Adrenal gland (tissue), 12 donors: Measurements from ENCODE around the gene CCDC17. TPM values are rescaled to one million over a fixed set of nuclear protein-coding genes. Genes with fewer than 3 reads are reported as not detected.
A peak's percentile ranks its signal among the peaks of the same experiment; 100 is the strongest.

Source experiments
- DNase-seq, 7 donors: peaks; one replicate each; pipeline ENCODE4 v3.0.0-alpha.2; 2019 to 2020
- H3K27ac ChIP-seq, 5 donors: fragments of 200-600 bp; sonication (generic) in 4 of 5; 1 replicate in 3 of 5; 2 replicates in 2 of 5; pipeline versions ENCODE4 v1.5.1 to v1.8.0; 2016 to 2020; ENCODE audit warnings: mild to moderate bottlenecking in 1 of 5
- H3K27me3 ChIP-seq: fragments of 200-600 bp; 2 replicates; pipeline ENCODE4 v1.8.0; 2021
- H3K36me3 ChIP-seq, 2 donors: fragments of 200-600 bp; replicated peaks in 1 of 2; 1 replicate in 1 of 2; 2 replicates in 1 of 2; pipeline versions ENCODE4 v1.5.1 to v1.8.0; 2018 to 2022
- H3K4me1 ChIP-seq, 2 donors: fragments of 200-600 bp; replicated peaks in 1 of 2; 1 replicate in 1 of 2; 2 replicates in 1 of 2; pipeline versions ENCODE4 v1.5.1 to v1.8.0; 2018 to 2021
- H3K4me3 ChIP-seq, 4 donors: fragments of 200-600 bp; sonication (generic) in 3 of 4; one replicate each; pipeline ENCODE4 v1.5.1; 2016 to 2018
- H3K9me3 ChIP-seq, 3 donors: fragments of 200-600 bp; sonication (generic) in 1 of 3; replicated peaks in 1 of 3; 1 replicate in 2 of 3; 2 replicates in 1 of 3; pipeline versions ENCODE4 v1.5.1 to v1.8.0; 2016 to 2021
- CTCF ChIP-seq, 6 experiments: fragments of 450-650 bp in 4 of 6; fragments of 200-600 bp in 2 of 6; sonication (generic) in 1 of 6; IDR thresholded peaks; 1 replicate in 5 of 6; 2 replicates in 1 of 6; pipeline versions ENCODE4 v1.5.1 to v1.8.0; 2016 to 2021; ENCODE audit warnings: antibody characterized with exemption in 6 of 6, mild to moderate bottlenecking in 2 of 6, moderate library complexity in 1 of 6
- POLR2A ChIP-seq, 2 donors: fragments of 450-650 bp; IDR thresholded peaks; one replicate each; pipeline ENCODE4 v1.6.1; 2017; ENCODE audit warnings: antibody characterized with exemption in 2 of 2, mild to moderate bottlenecking in 2 of 2, moderate library complexity in 1 of 2
- WGBS, 4 donors: extraction: QIAGEN DNeasy Blood & Tissue Kit in 2 of 4; methylation state at CpG; one replicate each; pipeline versions ENCODE4 v1.1.5 to v1.1.7; 2013 to 2017; 5-methylcytosine and 5-hydroxymethylcytosine counted together
- intact Hi-C, 2 donors: fragments of 100-400 bp; cut with DNase I; formaldehyde crosslinking; loops; one replicate each; pipeline versions ENCODE4 v1.14.1 to v1.15.0; 2022 to 2023
- polyA plus RNA-seq, 3 donors: library from polyadenylated mRNA; stranded (reverse); fragments of 200-250 nt in 2 of 3; fragments of 350-450 nt in 1 of 3; fragmentation: Illumina TruSeq in 1 of 3; extraction: RNeasy Lipid Tissue Mini Kit (QIAGEN cat#74804) in 1 of 3; gene quantifications; one replicate each; pipeline ENCODE4 v1.2.3, GENCODE V29; 2013 to 2014
- total RNA-seq, 9 donors: library from RNA; depleted of rRNA in 4 of 9; stranded (reverse); fragments of >200 nt in 4 of 9; fragments of 120-200 nt in 1 of 9; fragmentation: NEBNext Ultra II Directional in 1 of 9; extraction: Animal tissue kit (Norgen Biotek cat#: 25700) in 1 of 9; gene quantifications; one replicate each; pipeline versions ENCODE4 v1.1.0 to v1.2.4, GENCODE V29; 2013 to 2023
- donor health status: healthy with polysubstance abuse.
- donor health status: Bipolar disorder and iron deficiency.
- donor health status: DM: yes; HTN: yes; CAD: no.
- donor health status: DM: no; HTN: no; CAD: no.
- donor health status: DM: no; HTN: no; CAD: no.
- donor health status: DM: yes; HTN: yes; CAD: no.

The CCDC17 gene
- total and polyA plus RNA-seq, 12 donors, result 0.24 to 4.2 (median 1.8) TPM; not detected in 1

- H3K9me3 ChIP-seq, result no peaks in the 10 kb centered on the region
- no peak for DNase-seq
- H3K27ac ChIP-seq, result no peak overlapping the region
- H3K4me3 ChIP-seq, result no peak overlapping the region
- WGBS, 4 donors, result 82 to 95% (median 88%) methylated on average over 9 of the region's 9 CpGs
- TF ChIP-seq CTCF (IDR thresholded peaks at IDR 0.05) (no peak), POLR2A (IDR thresholded peaks at IDR 0.05) (no peak)
- H3K36me3 ChIP-seq, result peaks cover 0 to 34% of the 10 kb centered on the region in 2 donors
- intact Hi-C loops, result no loop called here
- no peaks in the 10 kb centered on the region for H3K27me3 ChIP-seq
- no peaks in the 10 kb centered on the region for H3K4me1 ChIP-seq
Observed at GRCh38 chr1:45647248-45648021, 23.6 kb upstream of the CCDC17 start.

- DNase-seq, result no peak
- Histone ChIP-seq H3K36me3 (peaks cover 0 to 42% of the 10 kb centered on the region in 2 donors), H3K4me1 (no peaks in the 10 kb centered on the region), H3K9me3 (no peaks in the 10 kb centered on the region), H3K27me3 (no peaks in the 10 kb centered on the region), H3K4me3 (no peak overlapping the region), H3K27ac (no peak overlapping the region)
- TF ChIP-seq POLR2A (IDR thresholded peaks at IDR 0.05), result no peak
- TF ChIP-seq CTCF (IDR thresholded peaks at IDR 0.05), result no peak
- intact Hi-C loops, result no loop called here
- WGBS, 4 donors, result 90 to 95% (median 92%) methylated on average over 2 of the region's 2 CpGs
Observed at GRCh38 chr1:45644661-45645060, 20.8 kb upstream of the CCDC17 start.

- Histone ChIP-seq H3K4me3 (no peak overlapping the region), H3K27me3 (no peaks in the 10 kb centered on the region), H3K4me1 (no peaks in the 10 kb centered on the region), H3K9me3 (no peaks in the 10 kb centered on the region), H3K36me3 (peaks cover 0 to 45% of the 10 kb centered on the region in 2 donors), H3K27ac (no peak overlapping the region)
- TF ChIP-seq POLR2A (IDR thresholded peaks at IDR 0.05) (no peak), CTCF (IDR thresholded peaks at IDR 0.05) (peak in 4 of 6 experiments; percentile 7 to 20 (median 12))
- no peak for DNase-seq
- intact Hi-C loops, result no loop called here
Observed at GRCh38 chr1:45643978-45644377, 20.1 kb upstream of the CCDC17 start.

GRCh38 chr1:45643321-45643720 is 19.5 kb upstream of the CCDC17 start:
- TF ChIP-seq CTCF (IDR thresholded peaks at IDR 0.05), result no peak
- TF ChIP-seq POLR2A (IDR thresholded peaks at IDR 0.05), result no peak
- no peaks in the 10 kb centered on the region for H3K9me3 ChIP-seq
- intact Hi-C loops, result no loop called here

More at GRCh38 chr1:45643321-45643720, 19.5 kb upstream of the CCDC17 start:
- Histone ChIP-seq H3K27me3 (no peaks in the 10 kb centered on the region), H3K36me3 (peaks cover 0 to 50% of the 10 kb centered on the region in 2 donors), H3K27ac (no peak overlapping the region), H3K4me1 (no peaks in the 10 kb centered on the region), H3K4me3 (no peak overlapping the region)
- DNase-seq, result no peak
- 74 to 90% (median 86%) methylated on average over 5 of the region's 5 CpGs for WGBS, 4 donors
